ENCODE data around the gene TACR3.
"Not testable (repeated sequence)": the region's sequence is repeated elsewhere in the genome, so short reads cannot be mapped to it uniquely, and the experiment has no call there.

Gene TACR3, protein sequence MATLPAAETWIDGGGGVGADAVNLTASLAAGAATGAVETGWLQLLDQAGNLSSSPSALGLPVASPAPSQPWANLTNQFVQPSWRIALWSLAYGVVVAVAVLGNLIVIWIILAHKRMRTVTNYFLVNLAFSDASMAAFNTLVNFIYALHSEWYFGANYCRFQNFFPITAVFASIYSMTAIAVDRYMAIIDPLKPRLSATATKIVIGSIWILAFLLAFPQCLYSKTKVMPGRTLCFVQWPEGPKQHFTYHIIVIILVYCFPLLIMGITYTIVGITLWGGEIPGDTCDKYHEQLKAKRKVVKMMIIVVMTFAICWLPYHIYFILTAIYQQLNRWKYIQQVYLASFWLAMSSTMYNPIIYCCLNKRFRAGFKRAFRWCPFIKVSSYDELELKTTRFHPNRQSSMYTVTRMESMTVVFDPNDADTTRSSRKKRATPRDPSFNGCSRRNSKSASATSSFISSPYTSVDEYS

GRCh38 chr4:103719830-103720207, at the start of gene TACR3:
Gene TACR3, minus strand, starts transcription at chr4:103719985. Its CDS starts 310 bp downstream, at chr4:103719675.
- DNase-seq (ENCODE audit: low spot score), result no peak

DNA sequence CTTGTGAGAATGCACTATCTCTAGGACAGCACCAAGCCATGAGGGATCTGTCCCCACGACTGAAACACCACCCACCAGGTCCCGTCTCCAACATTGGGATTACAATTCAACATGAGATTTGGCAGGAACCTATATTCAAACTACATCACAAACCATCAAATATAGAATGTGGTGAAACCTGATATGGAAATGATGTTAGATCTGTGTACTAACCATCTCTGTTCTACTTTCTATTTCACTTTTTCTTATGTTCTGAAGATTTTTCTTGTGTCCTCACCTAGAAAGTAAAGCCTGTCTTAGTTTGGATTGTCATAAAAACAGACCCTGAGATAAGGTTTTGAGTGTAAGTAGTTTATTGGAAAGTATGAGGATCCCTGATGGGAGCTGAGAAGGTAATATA, 37.8 kb upstream of the TACR3 start:
- no peak for DNase-seq (ENCODE audit: low spot score)

GRCh38 chr4:103756741-103757140, 37.0 kb upstream of the TACR3 start:
- DNase-seq (ENCODE audit: low spot score), result no peak

DNA sequence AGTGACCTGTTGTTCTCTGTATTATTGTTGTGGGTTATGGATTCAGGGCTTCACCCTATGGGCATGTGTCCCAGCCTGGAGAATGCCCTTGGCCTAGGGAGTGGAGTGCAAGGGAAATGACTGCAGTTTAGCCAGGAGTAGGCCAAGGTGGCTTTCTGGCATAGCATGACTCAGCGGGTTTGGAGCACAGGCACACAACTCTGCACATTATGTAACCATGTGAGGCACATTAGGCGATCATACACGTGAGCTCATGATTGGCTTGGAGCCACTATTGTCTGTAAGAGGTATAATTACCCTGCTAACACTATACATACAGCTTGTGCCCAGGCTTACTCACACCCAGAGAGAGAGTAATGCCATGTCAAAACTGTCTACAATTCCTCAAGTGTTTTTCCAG, 35.1 kb upstream of the TACR3 start:
- DNase-seq (ENCODE audit: low spot score), result no peak

DNA sequence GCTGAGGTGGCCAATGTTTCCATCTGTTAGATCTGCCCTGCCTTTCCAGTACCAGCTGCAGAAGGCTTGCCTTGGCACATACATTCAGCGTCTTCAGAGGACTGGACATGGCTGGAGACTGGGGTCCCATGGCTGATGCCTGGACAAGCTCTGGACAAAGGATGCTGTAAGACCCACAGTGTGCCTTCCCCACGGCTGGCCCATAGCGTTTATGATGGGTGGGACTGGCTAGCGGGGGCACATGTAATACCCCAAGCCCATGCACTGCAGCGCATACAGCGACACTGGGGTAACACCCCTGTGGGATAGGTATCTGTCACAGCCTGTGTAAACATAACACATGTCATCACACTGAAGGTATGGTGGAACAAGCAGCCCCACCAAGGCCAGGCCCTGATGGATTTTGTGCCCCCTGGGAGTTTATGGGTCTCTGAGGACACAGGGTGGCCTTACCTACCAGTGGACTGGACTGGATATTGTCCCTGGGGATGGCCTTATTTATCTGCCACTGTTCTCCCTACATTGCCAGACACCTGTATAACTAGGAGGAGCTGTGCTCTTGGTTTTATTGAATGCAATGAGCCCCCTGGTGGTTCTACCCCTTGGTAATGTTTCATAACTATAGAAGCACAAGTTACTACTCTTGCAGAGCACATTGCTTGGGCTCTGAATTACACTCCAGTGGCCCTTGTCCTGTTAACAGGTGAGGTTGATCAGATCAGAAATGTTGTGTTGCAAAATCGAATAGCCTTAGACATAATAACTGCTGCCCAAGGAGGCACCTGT, 34.3 kb upstream of the TACR3 start:
- no peak for DNase-seq (ENCODE audit: low spot score)

DNA sequence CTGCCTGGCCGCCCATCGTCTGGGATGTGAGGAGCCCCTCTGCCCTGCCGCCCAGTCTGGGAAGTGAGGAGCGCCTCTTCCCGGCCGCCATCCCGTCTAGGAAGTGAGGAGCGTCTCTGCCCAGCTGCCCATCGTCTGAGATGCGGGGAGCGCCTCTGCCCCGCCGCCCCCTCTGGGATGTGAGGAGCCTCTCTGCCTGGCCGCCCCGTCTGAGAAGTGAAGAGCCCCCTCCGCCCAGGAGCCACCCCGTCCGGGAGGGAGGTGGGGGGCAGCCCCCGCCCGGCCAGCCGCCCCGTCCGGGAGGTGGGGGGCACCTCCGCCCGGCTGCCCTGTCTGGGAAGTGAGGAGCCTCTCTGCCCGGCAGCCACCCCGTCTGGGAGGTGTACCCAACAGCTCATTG, 3.4 kb upstream of the TACR3 start:
- not testable (repeated sequence) for DNase-seq (ENCODE audit: low spot score)

GRCh38 chr4:103721251-103721650, 1.5 kb upstream of the TACR3 start:
- no peak for DNase-seq (ENCODE audit: low spot score)

DNA sequence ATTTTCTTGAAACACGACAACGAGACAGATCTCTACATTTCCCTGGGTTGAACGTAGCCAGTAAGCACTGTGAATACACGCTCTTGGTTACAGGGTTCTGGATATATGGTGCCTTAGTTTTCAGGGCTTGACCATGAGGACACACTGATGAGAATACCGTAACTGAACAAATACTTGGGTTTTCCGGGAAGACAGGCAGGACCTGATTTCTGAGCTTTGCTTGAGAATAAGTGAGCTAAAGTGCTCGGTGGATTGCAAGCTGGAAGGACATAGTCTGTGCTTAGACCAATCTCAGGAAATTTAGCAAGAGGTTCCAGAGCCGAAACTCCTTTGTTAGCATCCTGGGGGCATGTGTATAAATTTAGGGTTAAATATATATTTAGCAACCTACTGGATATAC, 876 bp upstream of the TACR3 start:
- no peak for DNase-seq (ENCODE audit: low spot score)

- no peak for DNase-seq (ENCODE audit: low spot score)
Measured at GRCh38 chr4:103719105-103719829, 518 bp downstream of the TACR3 start.

GRCh38 chr4:103692615-103693014, 27.2 kb downstream of the TACR3 start:
- DNase-seq (ENCODE audit: low spot score), result no peak

DNA sequence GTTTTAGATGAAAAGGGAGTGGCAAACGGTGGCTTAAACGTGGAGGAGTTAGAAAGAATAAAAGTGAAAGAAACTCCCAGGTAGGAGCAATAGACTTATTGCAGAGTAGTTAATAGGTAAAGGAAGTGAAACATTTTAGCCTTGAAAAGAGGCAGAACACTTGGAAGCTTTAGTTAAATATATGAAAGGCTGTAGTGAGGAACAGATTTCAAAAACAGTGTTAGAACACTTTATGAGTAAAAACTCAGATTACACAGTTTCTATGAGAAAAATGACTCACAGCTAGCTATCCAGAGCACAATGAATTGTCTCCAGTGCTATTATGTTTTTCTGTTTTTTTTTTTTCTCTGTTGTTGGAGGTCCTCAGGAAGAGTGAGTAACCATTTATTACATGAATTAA, 45.8 kb downstream of the TACR3 start:
- no peak for DNase-seq (ENCODE audit: low spot score)

GRCh38 chr4:103666764-103667163, 53.0 kb downstream of the TACR3 start:
- not testable (repeated sequence) for DNase-seq (ENCODE audit: low spot score)

GRCh38 chr4:103664436-103665075, 55.2 kb downstream of the TACR3 start:
- no peak for DNase-seq (ENCODE audit: low spot score)

DNA sequence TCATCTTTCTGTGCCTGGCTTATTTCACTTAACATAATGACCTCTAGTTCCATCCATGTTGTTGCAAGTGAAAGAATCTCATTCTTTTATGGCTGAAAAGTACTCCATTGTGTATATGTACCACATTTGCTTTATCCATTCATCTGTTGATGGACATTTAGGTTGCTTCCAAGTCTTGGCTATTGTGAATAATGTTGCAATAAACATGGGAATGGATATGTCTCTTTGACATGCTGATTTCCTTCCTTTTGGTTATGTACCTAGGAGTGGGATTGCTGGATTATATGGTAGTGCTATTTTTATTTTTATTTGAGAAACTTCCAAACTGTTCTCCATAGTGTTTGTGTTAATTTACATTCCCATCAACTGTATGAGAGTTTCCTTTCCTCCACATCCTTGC, 71.2 kb downstream of the TACR3 start:
- no peak for DNase-seq (ENCODE audit: low spot score)

DNA sequence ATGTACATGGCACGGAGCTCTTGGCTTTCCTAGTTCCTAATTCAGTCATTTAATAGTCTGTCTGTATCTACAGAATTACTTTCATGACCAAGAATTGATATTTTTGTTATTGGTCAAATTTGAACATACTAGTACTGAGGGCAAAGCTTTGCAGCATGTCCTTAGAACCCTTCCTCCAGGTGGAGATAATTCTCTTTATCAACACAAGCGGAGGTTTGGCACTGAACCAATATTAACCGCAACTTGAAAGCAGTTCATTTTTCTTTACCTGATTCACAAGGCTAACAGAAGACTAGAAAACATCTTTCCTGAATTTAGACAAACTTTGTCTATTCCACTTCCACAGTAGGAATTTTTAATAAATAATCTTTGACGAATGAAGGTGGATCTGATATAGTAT, 73.8 kb downstream of the TACR3 start:
- DNase-seq (ENCODE audit: low spot score), result no peak

DNA sequence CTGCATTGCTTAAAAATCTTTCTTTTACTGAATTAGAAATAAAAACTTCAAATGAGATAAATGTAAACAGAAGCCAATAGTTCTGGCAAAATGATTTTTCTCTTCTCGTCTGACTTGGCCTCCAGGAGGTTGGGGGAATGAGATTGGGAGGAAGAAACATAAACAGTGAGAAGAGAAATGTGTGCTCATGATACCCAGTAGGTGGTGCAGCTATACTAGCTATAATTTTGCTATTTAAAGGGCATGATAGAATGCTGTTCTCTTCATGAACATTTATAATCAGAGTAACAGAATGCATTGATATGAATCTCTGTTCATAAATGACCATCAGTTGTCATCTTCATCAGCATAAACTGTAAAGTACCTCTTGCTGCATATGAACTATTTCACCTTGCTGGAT, 85.5 kb downstream of the TACR3 start:
- DNase-seq (ENCODE audit: low spot score), result no peak

GRCh38 chr4:103626296-103626695, 93.5 kb downstream of the TACR3 start:
- DNase-seq (ENCODE audit: low spot score), result no peak

GRCh38 chr4:103591841-103592240, 127.9 kb downstream of the TACR3 start:
- no peak for DNase-seq (ENCODE audit: low spot score)

- DNase-seq (ENCODE audit: low spot score), result no peak
Measured at GRCh38 chr4:103567591-103567990, 152.2 kb downstream of the TACR3 start.

DNA sequence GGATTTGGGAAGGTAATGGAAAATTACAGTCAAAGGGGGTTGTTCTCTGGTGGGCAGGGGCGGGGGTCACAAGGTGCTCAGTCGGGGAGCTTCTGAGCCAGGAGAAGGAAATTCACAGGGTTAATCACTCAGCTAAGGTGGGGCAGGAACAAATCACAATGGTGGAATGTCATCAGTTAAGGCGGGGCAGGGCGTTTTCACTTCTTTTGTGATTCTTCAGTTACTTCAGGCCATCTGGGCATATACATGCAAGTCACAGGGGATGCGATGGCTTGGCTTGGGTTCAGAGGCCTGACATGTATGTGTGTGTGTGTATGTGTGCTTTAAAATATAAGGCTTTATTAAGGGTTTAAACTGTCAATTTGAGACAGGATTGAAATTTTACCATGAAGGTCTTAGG, 160.6 kb downstream of the TACR3 start:
- not testable (repeated sequence) for DNase-seq (ENCODE audit: low spot score)

Data from AG08396 (cell line).